Lung (tissue), 12 donors: Measurements from ENCODE around the gene CNDP2. TPM values are rescaled to one million over a fixed set of nuclear protein-coding genes. Genes with fewer than 3 reads are reported as not detected.
A peak's percentile ranks its signal among the peaks of the same experiment; 100 is the strongest.

ENCODE experiments used
- ATAC-seq: fragments of 200-7000 bp; cut with Tn5 transposase; one replicate; pipeline ENCODE4 v1.9.1; 2020; ENCODE audit warnings: moderate number of reproducible peaks; ENCODE audit not compliant: insufficient read depth, low FRiP score
- DNase-seq, 3 donors: peaks; one replicate each; pipeline ENCODE4 v3.0.0-alpha.2; 2013 to 2017
- H3K27ac ChIP-seq, 2 donors: one replicate each; pipeline ENCODE4 v1.5.1; 2013; ENCODE audit warnings: mild to moderate bottlenecking in 2 of 2, moderate library complexity in 2 of 2, control low read depth in 1 of 2, inconsistent platforms in 1 of 2, low read depth in 1 of 2, low read length in 1 of 2
- H3K27me3 ChIP-seq, 3 donors: one replicate each; pipeline ENCODE4 v1.5.1; 2013; ENCODE audit warnings: low read length in 2 of 3; ENCODE audit not compliant: control insufficient read depth in 3 of 3, insufficient read depth in 3 of 3
- H3K36me3 ChIP-seq, 4 donors: one replicate each; pipeline ENCODE4 v1.5.1; 2013; ENCODE audit warnings: low read length in 4 of 4, mild to moderate bottlenecking in 1 of 4, moderate library complexity in 1 of 4; ENCODE audit not compliant: control insufficient read depth in 4 of 4, insufficient read depth in 4 of 4
- H3K4me1 ChIP-seq, 5 donors: one replicate each; pipeline ENCODE4 v1.5.1; 2013; ENCODE audit warnings: low read length in 5 of 5, mild to moderate bottlenecking in 2 of 5, moderate library complexity in 1 of 5; ENCODE audit not compliant: control insufficient read depth in 5 of 5, insufficient read depth in 5 of 5
- H3K4me3 ChIP-seq: one replicate; pipeline ENCODE4 v1.5.1; 2013; ENCODE audit warnings: mild to moderate bottlenecking, control low read depth, moderate library complexity
- H3K9ac ChIP-seq, 2 donors: one replicate each; pipeline ENCODE4 v1.5.1; 2013; ENCODE audit warnings: low read length in 2 of 2, control low read depth in 1 of 2; ENCODE audit not compliant: insufficient read depth in 1 of 2
- H3K9me3 ChIP-seq, 4 donors: one replicate each; pipeline ENCODE4 v1.5.1; 2013; ENCODE audit warnings: low read length in 3 of 4, mild to moderate bottlenecking in 1 of 4, moderate library complexity in 1 of 4; ENCODE audit not compliant: control insufficient read depth in 4 of 4, insufficient read depth in 3 of 4
- WGBS, 2 donors: extraction: QIAGEN DNeasy Blood & Tissue Kit; methylation state at CpG; one replicate each; pipeline ENCODE4 v1.1.7; 2013; 5-methylcytosine and 5-hydroxymethylcytosine counted together
- polyA plus RNA-seq, 2 donors: library from polyadenylated mRNA; stranded (reverse); fragments of 200-250 nt; gene quantifications; one replicate each; pipeline ENCODE4 v1.2.1, GENCODE V29; 2013
- total RNA-seq, 2 donors: library from RNA; depleted of rRNA in 1 of 2; stranded (reverse); fragments of >200 nt in 1 of 2; gene quantifications; one replicate each; pipeline ENCODE4 v1.2.1, GENCODE V29; 2014 to 2021
- TF ChIP-seq, protein P1 (sequence below): IDR thresholded peaks from 2 replicates; pipeline ENCODE4 v1.5.1; 2012; ENCODE audit warnings: mild to moderate bottlenecking; ENCODE audit errors: control extremely low read depth, extremely low read depth
- donor health status: control.
- donor health status: control.
- donor health status: Bipolar disorder and iron deficiency.
- donor health status: healthy.
- donor health status: DM: yes; HTN: yes; CAD: no.

The CNDP2 gene
- total and polyA plus RNA-seq, 4 donors: 152 to 311 (median 191) TPM

DNA sequence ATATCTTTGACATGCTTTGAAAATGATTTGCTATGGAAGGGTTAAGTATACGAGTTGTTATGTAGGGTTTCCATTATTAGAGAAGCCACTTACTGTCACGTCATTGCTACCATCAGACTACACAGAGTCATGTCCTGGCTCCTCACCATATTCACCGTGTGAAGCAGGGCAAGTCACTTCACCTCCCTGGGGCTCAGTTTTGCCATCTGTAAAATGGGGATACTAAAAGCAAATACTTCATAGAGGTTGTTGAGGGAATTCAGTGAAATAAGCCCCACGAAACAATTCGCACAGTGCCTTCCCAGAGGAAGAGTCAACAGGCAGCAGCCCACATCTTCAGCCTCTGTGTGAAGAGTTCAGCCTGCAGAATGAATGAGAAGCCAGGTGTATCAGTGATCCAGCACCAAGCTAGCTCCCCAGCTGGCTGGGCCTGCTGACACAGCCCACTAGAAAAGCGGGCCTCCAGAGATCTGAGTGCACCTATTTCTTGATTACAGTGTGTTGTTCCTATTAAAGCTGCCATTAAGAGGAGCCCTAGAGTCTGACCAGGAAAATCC is 42.4 kb upstream of the CNDP2 start:
- Histone ChIP-seq H3K27me3 (peaks cover 23 to 38% (median 32%) of the 10 kb centered on the region in 3 donors), H3K9ac (no peak overlapping the region), H3K27ac (no peak overlapping the region), H3K9me3 (no peaks in the 10 kb centered on the region), H3K36me3 (no peaks in the 10 kb centered on the region), H3K4me1 (peaks cover 0 to 10% (median 8%) of the 10 kb centered on the region in 5 donors), H3K4me3 (no peak overlapping the region)
- no peak for ATAC-seq
- TF ChIP-seq, protein P1, sequence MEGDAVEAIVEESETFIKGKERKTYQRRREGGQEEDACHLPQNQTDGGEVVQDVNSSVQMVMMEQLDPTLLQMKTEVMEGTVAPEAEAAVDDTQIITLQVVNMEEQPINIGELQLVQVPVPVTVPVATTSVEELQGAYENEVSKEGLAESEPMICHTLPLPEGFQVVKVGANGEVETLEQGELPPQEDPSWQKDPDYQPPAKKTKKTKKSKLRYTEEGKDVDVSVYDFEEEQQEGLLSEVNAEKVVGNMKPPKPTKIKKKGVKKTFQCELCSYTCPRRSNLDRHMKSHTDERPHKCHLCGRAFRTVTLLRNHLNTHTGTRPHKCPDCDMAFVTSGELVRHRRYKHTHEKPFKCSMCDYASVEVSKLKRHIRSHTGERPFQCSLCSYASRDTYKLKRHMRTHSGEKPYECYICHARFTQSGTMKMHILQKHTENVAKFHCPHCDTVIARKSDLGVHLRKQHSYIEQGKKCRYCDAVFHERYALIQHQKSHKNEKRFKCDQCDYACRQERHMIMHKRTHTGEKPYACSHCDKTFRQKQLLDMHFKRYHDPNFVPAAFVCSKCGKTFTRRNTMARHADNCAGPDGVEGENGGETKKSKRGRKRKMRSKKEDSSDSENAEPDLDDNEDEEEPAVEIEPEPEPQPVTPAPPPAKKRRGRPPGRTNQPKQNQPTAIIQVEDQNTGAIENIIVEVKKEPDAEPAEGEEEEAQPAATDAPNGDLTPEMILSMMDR: no peak
- no peak for DNase-seq
- WGBS, 2 donors: 92 to 95% methylated on average over 6 of the region's 6 CpGs

DNA sequence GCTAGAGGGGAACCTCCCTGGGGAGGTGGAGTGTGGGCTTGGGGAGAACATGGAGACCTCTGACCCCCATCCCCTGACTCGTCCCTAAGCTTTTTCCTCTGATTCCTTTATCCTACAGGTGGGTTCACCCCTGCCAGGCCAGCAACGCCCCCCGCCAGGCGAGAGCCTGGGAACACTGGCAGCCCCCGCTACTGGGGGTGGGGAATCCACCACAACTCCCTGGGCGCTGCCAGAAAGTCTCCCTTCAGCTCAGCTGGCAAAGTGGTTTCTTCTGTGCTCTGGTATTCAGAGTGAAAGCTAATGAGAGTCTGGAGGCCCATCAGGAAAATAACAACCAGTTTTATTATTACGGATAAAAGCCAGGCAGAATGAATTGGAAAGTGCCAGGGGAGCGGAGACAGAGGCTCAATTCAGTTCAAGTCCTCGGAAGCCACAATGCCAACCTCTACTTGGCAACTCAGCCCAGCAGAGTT is 41.8 kb upstream of the CNDP2 start:
- H3K4me3 ChIP-seq: no peak overlapping the region
- H3K27ac ChIP-seq: peak overlapping the region in 1 of 2 donors; percentile 27
- peaks cover 0 to 10% (median 8%) of the 10 kb centered on the region in 5 donors for H3K4me1 ChIP-seq
- ATAC-seq (no peak), DNase-seq (no peak)
- TF ChIP-seq, protein P1: no peak
- no peaks in the 10 kb centered on the region for H3K36me3 ChIP-seq
- peaks cover 23 to 42% (median 32%) of the 10 kb centered on the region in 3 donors for H3K27me3 ChIP-seq
- no peak overlapping the region for H3K9ac ChIP-seq
- WGBS, 2 donors: 91 to 94% methylated on average over 9 of the region's 9 CpGs
- no peaks in the 10 kb centered on the region for H3K9me3 ChIP-seq

DNA sequence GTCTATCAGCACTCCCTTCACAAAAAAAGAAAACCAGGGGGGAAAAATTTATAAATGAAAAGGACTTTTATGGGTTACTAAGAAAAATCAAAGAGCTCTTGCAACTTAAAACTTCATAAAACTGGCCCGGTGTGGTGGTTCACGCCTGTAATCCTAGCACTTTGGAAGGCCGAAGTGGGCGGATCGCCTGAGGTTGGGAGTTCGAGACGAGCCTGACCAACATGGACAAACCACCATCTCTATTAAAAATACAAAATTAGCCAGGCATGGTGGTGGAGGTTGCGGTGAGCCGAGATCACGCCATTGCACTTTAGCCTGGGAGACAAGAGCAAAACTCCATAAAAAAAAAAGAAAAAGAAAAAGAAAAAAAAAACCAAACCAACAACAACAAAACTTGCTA is 40.8 kb upstream of the CNDP2 start:
- H3K4me3 ChIP-seq: no peak overlapping the region
- TF ChIP-seq, protein P1: no peak
- no peaks in the 10 kb centered on the region for H3K9me3 ChIP-seq
- no peak overlapping the region for H3K27ac ChIP-seq
- ATAC-seq (no peak), DNase-seq (no peak)
- WGBS, 2 donors: 93 to 94% methylated on average over 10 of the region's 10 CpGs
- H3K4me1 ChIP-seq: peaks cover 0 to 10% (median 8%) of the 10 kb centered on the region in 5 donors
- no peaks in the 10 kb centered on the region for H3K36me3 ChIP-seq
- H3K9ac ChIP-seq: no peak overlapping the region
- H3K27me3 ChIP-seq: peaks cover 23 to 47% (median 43%) of the 10 kb centered on the region in 3 donors

DNA sequence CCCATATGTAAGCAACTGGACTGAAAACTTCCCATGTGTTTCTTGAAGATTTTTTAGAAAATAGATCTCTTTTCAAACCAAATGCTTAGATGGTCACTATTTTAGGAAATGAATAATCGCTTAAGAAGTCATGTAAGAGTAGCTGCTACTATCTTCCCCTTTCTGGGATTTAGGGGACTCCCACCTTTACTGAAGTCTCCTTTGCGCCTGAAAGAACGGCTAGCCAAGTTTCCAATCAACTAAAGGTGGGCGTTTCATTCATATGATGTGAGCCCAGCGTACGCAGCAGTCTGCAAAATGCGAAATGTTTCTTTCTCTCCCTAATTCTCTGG is 40.2 kb upstream of the CNDP2 start:
- DNase-seq (no peak), ATAC-seq (no peak)
- Histone ChIP-seq H3K27ac (peak overlapping the region in 1 of 2 donors; percentile 74), H3K4me1 (peaks cover 0 to 10% (median 8%) of the 10 kb centered on the region in 5 donors), H3K27me3 (peaks cover 23 to 49% (median 43%) of the 10 kb centered on the region in 3 donors), H3K9ac (no peak overlapping the region), H3K36me3 (no peaks in the 10 kb centered on the region), H3K9me3 (no peaks in the 10 kb centered on the region), H3K4me3 (no peak overlapping the region)
- 7 to 9% methylated on average over 7 of the region's 7 CpGs for WGBS, 2 donors
- TF ChIP-seq, protein P1: no peak
